GM20431 (cell line): ENCODE data around the gene DACT2.
"Not testable (repeated sequence)": the region's sequence is repeated elsewhere in the genome, so short reads cannot be mapped to it uniquely, and the experiment has no call there.

Source experiments
- in situ Hi-C: fragments of 300-500 bp; cut with MseI, MboI; formaldehyde crosslinking; loops from one replicate; pipeline ENCODE4 v1.15.0; 2020; ENCODE audit warnings: low sequenced_read_pairs; ENCODE audit not compliant: unreplicated experiment

Gene DACT2

GRCh38 chr6:168286771-168287446 lies 32.7 kb downstream of the DACT2 start:
- in situ Hi-C loops: not testable (repeated sequence)

- in situ Hi-C loops: no loop called here
Observed at GRCh38 chr6:168286116-168286515, 33.5 kb downstream of the DACT2 start.

GRCh38 chr6:168285456-168285855 lies 34.1 kb downstream of the DACT2 start:
- in situ Hi-C loops: no loop called here

- in situ Hi-C loops: no loop called here
Observed at GRCh38 chr6:168284187-168284586, 35.4 kb downstream of the DACT2 start.

GRCh38 chr6:168283686-168284025 lies 35.9 kb downstream of the DACT2 start:
- in situ Hi-C loops: no loop called here

GRCh38 chr6:168282985-168283685 lies 36.4 kb downstream of the DACT2 start:
- in situ Hi-C loops: no loop called here

- in situ Hi-C loops: no loop called here
Observed at GRCh38 chr6:168281826-168282225, 37.8 kb downstream of the DACT2 start.

- in situ Hi-C loops: not testable (repeated sequence)
Observed at GRCh38 chr6:168281314-168281713, 38.3 kb downstream of the DACT2 start.

GRCh38 chr6:168280899-168281245 lies 38.7 kb downstream of the DACT2 start:
- in situ Hi-C loops: no loop called here

- in situ Hi-C loops: no loop called here
Observed at GRCh38 chr6:168280020-168280898, 39.3 kb downstream of the DACT2 start.

- in situ Hi-C loops: no loop called here
Observed at GRCh38 chr6:168279403-168279935, 40.1 kb downstream of the DACT2 start.

- in situ Hi-C loops: no loop called here
Observed at GRCh38 chr6:168278904-168279303, 40.7 kb downstream of the DACT2 start.

- in situ Hi-C loops: no loop called here
Observed at GRCh38 chr6:168277274-168277669, 42.3 kb downstream of the DACT2 start.

- in situ Hi-C loops: no loop called here
Observed at GRCh38 chr6:168276576-168277273, 42.9 kb downstream of the DACT2 start.

- in situ Hi-C loops: no loop called here
Observed at GRCh38 chr6:168275168-168275567, 44.4 kb downstream of the DACT2 start.

GRCh38 chr6:168274037-168274952 lies 45.3 kb downstream of the DACT2 start:
- in situ Hi-C loops: no loop called here

- in situ Hi-C loops: no loop called here
Observed at GRCh38 chr6:168273441-168274036, 46.0 kb downstream of the DACT2 start.

- in situ Hi-C loops: no loop called here
Observed at GRCh38 chr6:168272415-168273325, 46.9 kb downstream of the DACT2 start.
